CD14-positive monocyte (primary cell): ENCODE results near the gene HYDIN. TPM values are rescaled to one million over a fixed set of nuclear protein-coding genes. Genes with fewer than 3 reads are reported as not detected.
"Not testable (repeated sequence)": the region's sequence is repeated elsewhere in the genome, so short reads cannot be mapped to it uniquely, and the experiment has no call there.

Experiments used
- DNase-seq, 3 donors: peaks; one replicate each; pipeline ENCODE4 v3.0.0-alpha.2; 2011 to 2022
- H2AFZ ChIP-seq: 2 replicates; pipeline ENCODE4 v1.6.0; 2012; ENCODE audit warnings: mild to moderate bottlenecking, low read depth, low read length, inconsistent platforms; ENCODE audit not compliant: insufficient read depth, poor library complexity, severe bottlenecking
- H3K27ac ChIP-seq, 2 donors: 1 replicate in 1 of 2; 2 replicates in 1 of 2; pipeline ENCODE4 v1.5.1; 2012 to 2013; ENCODE audit warnings: low read length in 2 of 2, control low read depth in 1 of 2, inconsistent platforms in 1 of 2, low read depth in 1 of 2, mild to moderate bottlenecking in 1 of 2
- H3K27me3 ChIP-seq, 2 donors: one replicate each; pipeline versions ENCODE4 v1.6.0 to v1.6.1; 2011 to 2013; ENCODE audit warnings: low read length in 2 of 2; ENCODE audit not compliant: control insufficient read depth in 2 of 2, insufficient read depth in 2 of 2
- H3K36me3 ChIP-seq, 2 donors: replicated peaks in 1 of 2; 1 replicate in 1 of 2; 2 replicates in 1 of 2; pipeline versions ENCODE4 v1.5.1 to v1.6.1; 2012 to 2013; ENCODE audit warnings: low read length in 2 of 2, control low read depth in 1 of 2, inconsistent platforms in 1 of 2, mild to moderate bottlenecking in 1 of 2; ENCODE audit not compliant: insufficient read depth in 2 of 2, control insufficient read depth in 1 of 2
- H3K4me1 ChIP-seq, 2 donors: 1 replicate in 1 of 2; 2 replicates in 1 of 2; pipeline versions ENCODE4 v1.5.1 to v1.6.1; 2012 to 2013; ENCODE audit warnings: low read length in 2 of 2, control low read depth in 1 of 2, inconsistent platforms in 1 of 2, mild to moderate bottlenecking in 1 of 2, moderate library complexity in 1 of 2; ENCODE audit not compliant: insufficient read depth in 2 of 2, control insufficient read depth in 1 of 2
- H3K4me2 ChIP-seq: replicated peaks from 2 replicates; pipeline ENCODE3; 2012; ENCODE audit warnings: low read length, moderate library complexity, mild to moderate bottlenecking; ENCODE audit not compliant: poor library complexity, severe bottlenecking; ENCODE audit errors: extremely low read depth
- H3K4me3 ChIP-seq, 3 experiments: fragments of 200-600 bp in 1 of 3; sonication (generic) in 1 of 3; replicated peaks in 1 of 3; 1 replicate in 2 of 3; 2 replicates in 1 of 3; pipeline ENCODE4 v1.5.1; 2011 to 2013; ENCODE audit warnings: low read length in 3 of 3, mild to moderate bottlenecking in 3 of 3, control low read depth in 2 of 3, low read depth in 2 of 3, inconsistent platforms in 1 of 3, moderate library complexity in 1 of 3
- H3K79me2 ChIP-seq: 2 replicates; pipeline ENCODE4 v1.6.0; 2012; ENCODE audit warnings: mild to moderate bottlenecking, control low read depth, inconsistent platforms, low read length, moderate library complexity; ENCODE audit not compliant: insufficient read depth
- H3K9ac ChIP-seq: 2 replicates; pipeline ENCODE4 v1.6.0; 2017; ENCODE audit warnings: low read length, mild to moderate bottlenecking; ENCODE audit not compliant: insufficient read depth, poor library complexity, severe bottlenecking
- H3K9me3 ChIP-seq, 2 donors: replicated peaks in 1 of 2; 1 replicate in 1 of 2; 2 replicates in 1 of 2; pipeline versions ENCODE4 v1.5.1 to v1.6.1; 2012 to 2013; ENCODE audit warnings: low read length in 2 of 2, control low read depth in 1 of 2; ENCODE audit not compliant: control insufficient read depth in 1 of 2, insufficient read depth in 1 of 2
- H4K20me1 ChIP-seq: 2 replicates; pipeline ENCODE4 v1.6.0; 2012; ENCODE audit warnings: mild to moderate bottlenecking, low read length, control low read depth, moderate library complexity; ENCODE audit not compliant: insufficient read depth
- H3K27ac Mint-ChIP-seq, 7 donors: one replicate each; pipeline ENCODE4 v1.8.0; 2020; ENCODE audit warnings: mild to moderate bottlenecking in 7 of 7, mixed read lengths in 7 of 7, moderate library complexity in 6 of 7, inconsistent platforms in 2 of 7
- H3K27me3 Mint-ChIP-seq, 3 donors: one replicate each; pipeline ENCODE4 v1.8.0; 2021 to 2022; ENCODE audit warnings: low read depth in 3 of 3, mild to moderate bottlenecking in 3 of 3, mixed read lengths in 3 of 3, moderate library complexity in 3 of 3, inconsistent platforms in 1 of 3
- H3K36me3 Mint-ChIP-seq, 2 donors: one replicate each; pipeline ENCODE4 v1.8.0; 2020; ENCODE audit warnings: mixed read lengths in 2 of 2, inconsistent platforms in 1 of 2, mild to moderate bottlenecking in 1 of 2
- H3K4me1 Mint-ChIP-seq: one replicate; pipeline ENCODE4 v1.8.0; 2020; ENCODE audit warnings: mild to moderate bottlenecking, mixed read lengths
- H3K4me3 Mint-ChIP-seq, 2 donors: one replicate each; pipeline ENCODE4 v1.8.0; 2020; ENCODE audit warnings: mild to moderate bottlenecking in 2 of 2, mixed read lengths in 2 of 2, moderate library complexity in 1 of 2
- H3K9me3 Mint-ChIP-seq, 7 donors: one replicate each; pipeline ENCODE4 v1.8.0; 2020 to 2022; ENCODE audit warnings: mixed read lengths in 7 of 7, mild to moderate bottlenecking in 6 of 7, moderate library complexity in 6 of 7, inconsistent platforms in 2 of 7
- WGBS: methylation state at CpG from one replicate; pipeline ENCODE4 v1.1.5; 2013; ENCODE audit warnings: missing lambda C conversion rate; ENCODE audit not compliant: insufficient coverage; 5-methylcytosine and 5-hydroxymethylcytosine counted together
- intact Hi-C, 2 donors: fragments of 100-400 bp; cut with micrococcal nuclease; formaldehyde crosslinking; loops; one replicate each; pipeline versions ENCODE4 v1.15.0 to v1.15.1; 2023
- polyA plus RNA-seq, 3 donors: library from polyadenylated mRNA; depleted of rRNA in 1 of 3; unstranded in 2 of 3; stranded (reverse) in 1 of 3; fragments of 300-500 nt in 2 of 3; fragments of >200 nt in 1 of 3; fragmentation: Illumina TruSeq in 2 of 3; gene quantifications; 1 replicate in 2 of 3; 2 replicates in 1 of 3; pipeline ENCODE4 v1.2.3, GENCODE V29; 2012 to 2021

Gene HYDIN
- polyA plus RNA-seq, 3 donors: not detected

DNA sequence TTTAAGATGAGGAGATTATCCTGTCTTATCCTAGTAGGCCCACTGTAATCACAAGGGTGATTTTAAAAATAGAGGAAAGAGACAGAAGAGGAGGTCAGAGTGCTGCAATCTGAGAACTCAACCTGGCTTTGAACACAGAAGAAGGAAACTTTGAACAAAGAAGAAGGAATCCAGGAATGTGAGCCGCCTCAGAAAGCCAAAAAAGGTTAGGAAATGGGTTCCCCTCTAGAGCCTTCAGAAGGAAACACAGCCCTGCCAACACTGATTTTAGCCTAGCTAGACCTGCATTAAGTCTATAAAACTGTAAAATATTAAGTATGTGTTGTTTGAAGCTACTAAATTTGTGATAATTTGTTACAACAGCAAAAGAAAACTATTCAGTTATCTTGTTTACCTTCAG is 149.7 kb downstream of the HYDIN start:
- H3K9ac ChIP-seq, H4K20me1 ChIP-seq, H3K27ac ChIP-seq, intact Hi-C loops, H2AFZ ChIP-seq, H3K27ac Mint-ChIP-seq, H3K9me3 ChIP-seq, H3K4me2 ChIP-seq, H3K36me3 ChIP-seq, H3K4me1 Mint-ChIP-seq, DNase-seq, H3K36me3 Mint-ChIP-seq, H3K4me3 Mint-ChIP-seq, H3K27me3 Mint-ChIP-seq, H3K27me3 ChIP-seq, H3K4me3 ChIP-seq, H3K4me1 ChIP-seq, H3K9me3 Mint-ChIP-seq, H3K79me2 ChIP-seq: not testable (repeated sequence)
- WGBS: no CpG with 5 or more reads among the region's 1 CpG

DNA sequence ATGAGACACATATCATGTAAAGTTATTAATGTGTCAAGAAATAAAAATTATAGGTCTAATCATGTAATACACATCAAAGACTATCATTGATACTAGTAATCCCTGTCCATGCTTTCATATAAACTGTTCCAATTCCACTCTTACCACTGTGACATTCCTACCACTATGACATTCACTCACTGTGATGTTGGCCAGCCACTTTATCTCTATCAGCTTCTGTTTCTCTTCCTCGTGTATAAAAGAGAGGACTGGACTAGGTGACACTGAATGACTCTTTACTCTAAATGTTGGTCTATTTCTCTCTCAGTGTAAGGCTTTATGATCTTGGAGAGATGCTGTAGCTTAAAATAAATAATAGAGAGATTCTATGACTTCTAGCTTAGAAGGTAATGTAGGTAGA is 150.3 kb downstream of the HYDIN start:
- H3K27ac Mint-ChIP-seq, H3K4me3 ChIP-seq, H3K27me3 ChIP-seq, H3K9me3 ChIP-seq, H3K36me3 ChIP-seq, H2AFZ ChIP-seq, H3K4me1 Mint-ChIP-seq, H3K4me2 ChIP-seq, H3K4me1 ChIP-seq, H3K9me3 Mint-ChIP-seq, H3K79me2 ChIP-seq, H3K27me3 Mint-ChIP-seq, H3K4me3 Mint-ChIP-seq, DNase-seq, H4K20me1 ChIP-seq, H3K27ac ChIP-seq, H3K9ac ChIP-seq, H3K36me3 Mint-ChIP-seq, intact Hi-C loops: not testable (repeated sequence)
- WGBS: no CpG with 5 or more reads among the region's 1 CpG

GRCh38 chr16:71070651-71071050 is 159.9 kb downstream of the HYDIN start:
- H3K4me3 ChIP-seq, H2AFZ ChIP-seq, H3K9me3 Mint-ChIP-seq, H3K27me3 ChIP-seq, H3K27ac ChIP-seq, H3K4me3 Mint-ChIP-seq, H3K36me3 ChIP-seq, H3K4me1 Mint-ChIP-seq, H3K36me3 Mint-ChIP-seq, H3K9me3 ChIP-seq, H3K79me2 ChIP-seq, H3K27ac Mint-ChIP-seq, H3K27me3 Mint-ChIP-seq, DNase-seq, H3K4me1 ChIP-seq, H4K20me1 ChIP-seq, H3K9ac ChIP-seq, H3K4me2 ChIP-seq, intact Hi-C loops: not testable (repeated sequence)
- WGBS: no CpG with 5 or more reads among the region's 1 CpG

GRCh38 chr16:71069842-71070241 is 160.7 kb downstream of the HYDIN start:
- H3K4me3 ChIP-seq, H3K36me3 ChIP-seq, H3K4me2 ChIP-seq, H3K27ac ChIP-seq, H3K27me3 Mint-ChIP-seq, H3K27me3 ChIP-seq, H3K9me3 Mint-ChIP-seq, intact Hi-C loops, H3K4me1 Mint-ChIP-seq, DNase-seq, H2AFZ ChIP-seq, H3K9ac ChIP-seq, H4K20me1 ChIP-seq, H3K36me3 Mint-ChIP-seq, H3K4me3 Mint-ChIP-seq, H3K9me3 ChIP-seq, H3K27ac Mint-ChIP-seq, H3K79me2 ChIP-seq, H3K4me1 ChIP-seq: not testable (repeated sequence)
- no CpG with 5 or more reads among the region's 4 CpGs for WGBS
